ENCODE results near the gene NFIA.

NFIA gene

GRCh38 chr1:61085206-61085982 lies 3.0 kb downstream of the NFIA start:
- DNase-seq = no peak

GRCh38 chr1:61085983-61086644 lies 3.8 kb downstream of the NFIA start:
- DNase-seq = no peak

GRCh38 chr1:61087571-61087970 lies 5.2 kb downstream of the NFIA start:
- DNase-seq = no peak

- DNase-seq = no peak
Observed at GRCh38 chr1:61088163-61088974, 6.0 kb downstream of the NFIA start.

- no peak for DNase-seq
Observed at GRCh38 chr1:61089338-61089737, 7.0 kb downstream of the NFIA start.

- no peak for DNase-seq
Observed at GRCh38 chr1:61089741-61090140, 7.4 kb downstream of the NFIA start.

- DNase-seq = no peak
Observed at GRCh38 chr1:61090546-61091202, 8.3 kb downstream of the NFIA start.

- no peak for DNase-seq
Observed at GRCh38 chr1:61091455-61091854, 9.1 kb downstream of the NFIA start.

- DNase-seq = no peak
Observed at GRCh38 chr1:61092642-61093041, 10.3 kb downstream of the NFIA start.

- no peak for DNase-seq
Observed at GRCh38 chr1:61093525-61094137, 11.3 kb downstream of the NFIA start.

GRCh38 chr1:61094677-61095469 lies 12.5 kb downstream of the NFIA start:
- no peak for DNase-seq

- no peak for DNase-seq
Observed at GRCh38 chr1:61095470-61095812, 13.1 kb downstream of the NFIA start.

GRCh38 chr1:61097317-61097716 lies 15.0 kb downstream of the NFIA start:
- no peak for DNase-seq

- DNase-seq = no peak
Observed at GRCh38 chr1:61097722-61098121, 15.4 kb downstream of the NFIA start.

GRCh38 chr1:61098333-61098732 lies 16.0 kb downstream of the NFIA start:
- no peak for DNase-seq

- no peak for DNase-seq
Observed at GRCh38 chr1:61098906-61099437, 16.6 kb downstream of the NFIA start.

GRCh38 chr1:61100578-61100977 lies 18.2 kb downstream of the NFIA start:
- no peak for DNase-seq

- no peak for DNase-seq
Observed at GRCh38 chr1:61101536-61101935, 19.2 kb downstream of the NFIA start.

GRCh38 chr1:61102041-61102440 lies 19.7 kb downstream of the NFIA start:
- DNase-seq = no peak

GRCh38 chr1:61102621-61103020 lies 20.3 kb downstream of the NFIA start:
- DNase-seq = no peak

GRCh38 chr1:61104220-61104671 lies 21.9 kb downstream of the NFIA start:
- no peak for DNase-seq

- DNase-seq = no peak
Observed at GRCh38 chr1:61107638-61108037, 25.3 kb downstream of the NFIA start.

All from bone marrow (tissue), 2 donors.